ENCODE data around the gene LCE2C. TPM values are rescaled to one million over a fixed set of nuclear protein-coding genes. Genes with fewer than 3 reads are reported as not detected.

Gene LCE2C
- total and polyA plus RNA-seq, 11 donors: not detected

DNA sequence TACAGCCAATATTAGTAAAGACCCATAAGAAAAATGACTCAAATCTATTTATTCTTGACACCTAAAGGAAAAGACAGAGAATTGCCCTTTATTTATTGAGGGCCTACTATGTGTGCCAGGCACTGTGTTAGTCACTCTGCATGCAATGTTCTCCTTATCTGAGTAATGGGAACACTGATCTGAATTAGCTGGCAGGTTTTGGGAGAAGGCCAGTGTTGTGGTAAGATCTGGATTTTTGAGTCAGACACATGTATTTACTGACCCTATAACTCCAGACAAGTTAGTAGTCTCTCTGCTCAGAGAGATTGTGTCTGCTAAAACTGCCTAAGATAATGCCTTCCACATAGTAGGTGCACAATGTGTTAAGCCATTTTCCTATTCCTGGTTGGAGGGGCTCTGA lies 50.2 kb downstream of the LCE2C start:
- H3K4me1 ChIP-seq: no peaks in the 10 kb centered on the region
- TF ChIP-seq POLR2A (IDR thresholded peaks at IDR 0.05): no peak
- TF ChIP-seq, protein P1, sequence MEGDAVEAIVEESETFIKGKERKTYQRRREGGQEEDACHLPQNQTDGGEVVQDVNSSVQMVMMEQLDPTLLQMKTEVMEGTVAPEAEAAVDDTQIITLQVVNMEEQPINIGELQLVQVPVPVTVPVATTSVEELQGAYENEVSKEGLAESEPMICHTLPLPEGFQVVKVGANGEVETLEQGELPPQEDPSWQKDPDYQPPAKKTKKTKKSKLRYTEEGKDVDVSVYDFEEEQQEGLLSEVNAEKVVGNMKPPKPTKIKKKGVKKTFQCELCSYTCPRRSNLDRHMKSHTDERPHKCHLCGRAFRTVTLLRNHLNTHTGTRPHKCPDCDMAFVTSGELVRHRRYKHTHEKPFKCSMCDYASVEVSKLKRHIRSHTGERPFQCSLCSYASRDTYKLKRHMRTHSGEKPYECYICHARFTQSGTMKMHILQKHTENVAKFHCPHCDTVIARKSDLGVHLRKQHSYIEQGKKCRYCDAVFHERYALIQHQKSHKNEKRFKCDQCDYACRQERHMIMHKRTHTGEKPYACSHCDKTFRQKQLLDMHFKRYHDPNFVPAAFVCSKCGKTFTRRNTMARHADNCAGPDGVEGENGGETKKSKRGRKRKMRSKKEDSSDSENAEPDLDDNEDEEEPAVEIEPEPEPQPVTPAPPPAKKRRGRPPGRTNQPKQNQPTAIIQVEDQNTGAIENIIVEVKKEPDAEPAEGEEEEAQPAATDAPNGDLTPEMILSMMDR (IDR thresholded peaks at IDR 0.05): no peak
- ATAC-seq: no peak
- intact Hi-C loops (cut with DNase I): no loop called here
- no peaks in the 10 kb centered on the region for H3K9me3 ChIP-seq
- no peak overlapping the region for H3K4me3 ChIP-seq
- H3K36me3 ChIP-seq: no peaks in the 10 kb centered on the region
- H3K27me3 ChIP-seq: no peaks in the 10 kb centered on the region
- no peak for DNase-seq
- H3K27ac ChIP-seq: no peak overlapping the region

Other genes with a start within 250 kb of the LCE2C start
- not detected for gene LCE5A, start 164.5 kb upstream of the LCE2C start, total RNA-seq
- gene LCE5A, start 164.5 kb upstream of the LCE2C start, polyA plus RNA-seq: not detected
- gene CRCT1, start 160.8 kb upstream of the LCE2C start, total RNA-seq: not detected
- not detected for gene CRCT1, start 160.8 kb upstream of the LCE2C start, polyA plus RNA-seq
- gene LCE3E, start 108.5 kb upstream of the LCE2C start, total RNA-seq: not detected
- not detected for gene LCE3E, start 108.5 kb upstream of the LCE2C start, polyA plus RNA-seq
- not detected for gene LCE3D, start 94.8 kb upstream of the LCE2C start, total RNA-seq
- gene LCE3D, start 94.8 kb upstream of the LCE2C start, polyA plus RNA-seq: not detected
- not detected for gene LCE3C, start 75.0 kb upstream of the LCE2C start, total RNA-seq
- gene LCE3C, start 75.0 kb upstream of the LCE2C start, polyA plus RNA-seq: not detected
- gene LCE3B, start 61.5 kb upstream of the LCE2C start, total RNA-seq: not detected
- gene LCE3B, start 61.5 kb upstream of the LCE2C start, polyA plus RNA-seq: not detected
- gene LCE3A, start 52.2 kb upstream of the LCE2C start, total RNA-seq: not detected
- not detected for gene LCE3A, start 52.2 kb upstream of the LCE2C start, polyA plus RNA-seq
- not detected for gene LCE2D, start 11.9 kb upstream of the LCE2C start, total RNA-seq
- gene LCE2D, start 11.9 kb upstream of the LCE2C start, polyA plus RNA-seq: not detected
- gene LCE2B, start 10.8 kb downstream of the LCE2C start, total RNA-seq: not detected
- not detected for gene LCE2B, start 10.8 kb downstream of the LCE2C start, polyA plus RNA-seq
- gene LCE2A, start 23.1 kb downstream of the LCE2C start, total RNA-seq: not detected
- not detected for gene LCE2A, start 23.1 kb downstream of the LCE2C start, polyA plus RNA-seq
- not detected for gene LCE4A, start 32.9 kb downstream of the LCE2C start, total RNA-seq
- not detected for gene LCE4A, start 32.9 kb downstream of the LCE2C start, polyA plus RNA-seq
- not detected for gene KPRP, start 82.7 kb downstream of the LCE2C start, total RNA-seq
- not detected for gene KPRP, start 82.7 kb downstream of the LCE2C start, polyA plus RNA-seq
- not detected for gene LCE1F, start 99.9 kb downstream of the LCE2C start, total RNA-seq
- gene LCE1F, start 99.9 kb downstream of the LCE2C start, polyA plus RNA-seq: not detected
- not detected for gene LCE1E, start 111.0 kb downstream of the LCE2C start, total RNA-seq
- not detected for gene LCE1E, start 111.0 kb downstream of the LCE2C start, polyA plus RNA-seq
- gene LCE1D, start 121.4 kb downstream of the LCE2C start, total RNA-seq: not detected
- gene LCE1D, start 121.4 kb downstream of the LCE2C start, polyA plus RNA-seq: not detected
- gene LCE1C, start 131.4 kb downstream of the LCE2C start, total RNA-seq: not detected
- gene LCE1C, start 131.4 kb downstream of the LCE2C start, polyA plus RNA-seq: not detected
- gene LCE1B, start 136.7 kb downstream of the LCE2C start, total RNA-seq: not detected
- not detected for gene LCE1B, start 136.7 kb downstream of the LCE2C start, polyA plus RNA-seq
- gene LCE1A, start 152.2 kb downstream of the LCE2C start, total RNA-seq: not detected
- not detected for gene LCE1A, start 152.2 kb downstream of the LCE2C start, polyA plus RNA-seq
- not detected for gene LCE6A, start 167.6 kb downstream of the LCE2C start, total RNA-seq
- not detected for gene LCE6A, start 167.6 kb downstream of the LCE2C start, polyA plus RNA-seq
- not detected for gene LCE7A, start 184.7 kb downstream of the LCE2C start, total RNA-seq
- not detected for gene LCE7A, start 184.7 kb downstream of the LCE2C start, polyA plus RNA-seq
- gene SMCP, start 203.0 kb downstream of the LCE2C start, total RNA-seq: not detected
- not detected for gene SMCP, start 203.0 kb downstream of the LCE2C start, polyA plus RNA-seq
- not detected for gene IVL, start 233.3 kb downstream of the LCE2C start, total RNA-seq
- gene IVL, start 233.3 kb downstream of the LCE2C start, polyA plus RNA-seq: under 1 TPM in 1 of 2 donors, not detected in 1; 0.03 TPM